ENCODE data around the gene ZNF831. TPM values are rescaled to one million over a fixed set of nuclear protein-coding genes. Genes with fewer than 3 reads are reported as not detected.
A peak's percentile ranks its signal among the peaks of the same experiment; 100 is the strongest.

ZNF831 gene
- total RNA-seq, 3 donors from 2014 or later (not counting 1 experiment from before 2014, with no cell fraction given) = 24.8 to 42.0 (median 40.2) TPM

DNA sequence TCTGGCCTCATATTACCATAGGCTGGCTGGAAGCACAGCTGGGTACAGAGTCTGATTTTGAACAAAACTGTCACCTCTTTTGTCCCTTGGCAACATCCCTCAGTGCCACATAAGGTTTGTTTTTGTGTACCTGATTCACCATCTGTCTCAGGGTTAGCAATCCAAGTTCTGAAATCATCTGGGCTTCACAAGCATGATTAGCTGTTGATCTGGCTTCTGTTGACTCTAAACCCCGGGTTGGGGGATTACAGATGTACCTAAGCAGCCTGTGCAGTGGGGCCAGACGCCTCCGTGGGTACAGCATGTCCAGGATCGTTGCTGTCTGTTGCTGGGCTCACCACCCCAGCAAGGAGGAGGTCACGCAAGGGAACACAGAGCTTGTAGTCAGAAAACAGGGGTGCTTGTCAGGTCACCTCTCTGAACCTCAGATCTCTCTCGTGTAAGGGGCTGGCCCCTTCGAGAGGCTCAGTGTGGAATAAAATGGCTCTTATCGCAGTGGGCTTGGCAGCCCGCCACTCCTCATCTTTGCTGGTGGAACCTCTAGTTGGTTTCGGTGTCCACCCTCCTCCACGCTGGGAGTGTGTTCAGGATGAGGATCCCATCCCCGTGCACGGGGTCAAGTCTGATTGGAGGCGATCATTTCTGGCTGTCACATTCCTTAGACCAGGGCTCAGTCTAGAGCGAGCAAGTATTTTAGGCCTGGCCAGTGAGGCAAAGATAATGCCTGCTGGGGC, 39.2 kb upstream of the ZNF831 start:
- H3K4me1 ChIP-seq (ENCODE audit: control insufficient read depth, insufficient read depth, low read length) = peaks cover 47% of the 10 kb centered on the region
- WGBS (ENCODE audit: insufficient coverage) = 89% methylated on average over 15 of the region's 15 CpGs
- H3K4me3 ChIP-seq (ENCODE audit: low read length) = no peak overlapping the region
- intact Hi-C loops (cut with micrococcal nuclease) = loop anchor here (5.0 kb wide), 1 partner anchor 38 kb away; the partner anchor contains the start of gene ZNF831
- H3K9me3 ChIP-seq (ENCODE audit: control insufficient read depth, insufficient read depth, low read length) = no peaks in the 10 kb centered on the region
- peak overlapping the region; percentile 25 for H3K4me3 Mint-ChIP-seq
- DNase-seq = no peak
- no peaks in the 10 kb centered on the region for H3K36me3 ChIP-seq (ENCODE audit: control insufficient read depth, insufficient read depth, low read length)
- peak overlapping the region; percentile 82 for H3K27ac ChIP-seq (ENCODE audit: low read length)
- no peaks in the 10 kb centered on the region for H3K27me3 ChIP-seq (ENCODE audit: control insufficient read depth, insufficient read depth, low read length)
- no peak for TF ChIP-seq CTCF (IDR thresholded peaks at IDR 0.05)
- no peaks in the 10 kb centered on the region for H3K9me3 Mint-ChIP-seq
- peaks cover 48 to 52% of the 10 kb centered on the region in 2 donors for H3K4me1 Mint-ChIP-seq
- no peak for ATAC-seq
- no peaks in the 10 kb centered on the region for H3K36me3 Mint-ChIP-seq
- H3K27me3 Mint-ChIP-seq (ENCODE audit: low read depth in 2 of 2) = no peaks in the 10 kb centered on the region
- H3K27ac Mint-ChIP-seq = peak overlapping the region in 1 of 2 donors; percentile 91

- no peak for DNase-seq
- Mint-ChIP-seq H3K36me3 (no peaks in the 10 kb centered on the region), H3K9me3 (no peaks in the 10 kb centered on the region), H3K4me3 (no peak overlapping the region), H3K27ac (no peak overlapping the region), H3K4me1 (peaks cover 40 to 43% of the 10 kb centered on the region in 2 donors), H3K27me3 (ENCODE audit: low read depth in 2 of 2) (no peaks in the 10 kb centered on the region)
- no peak for ATAC-seq
- H3K36me3 ChIP-seq (ENCODE audit: control insufficient read depth, insufficient read depth, low read length) = no peaks in the 10 kb centered on the region
- TF ChIP-seq CTCF (IDR thresholded peaks at IDR 0.05) = no peak
- intact Hi-C loops (cut with micrococcal nuclease) = no loop called here
- no peak overlapping the region for H3K27ac ChIP-seq (ENCODE audit: low read length)
- H3K4me3 ChIP-seq (ENCODE audit: low read length) = no peak overlapping the region
- peaks cover 39% of the 10 kb centered on the region for H3K4me1 ChIP-seq (ENCODE audit: control insufficient read depth, insufficient read depth, low read length)
- no peaks in the 10 kb centered on the region for H3K27me3 ChIP-seq (ENCODE audit: control insufficient read depth, insufficient read depth, low read length)
- H3K9me3 ChIP-seq (ENCODE audit: control insufficient read depth, insufficient read depth, low read length) = no peaks in the 10 kb centered on the region
- 98% methylated on average over 7 of the region's 7 CpGs for WGBS (ENCODE audit: insufficient coverage)
Observed at GRCh38 chr20:59125332-59125731, 38.3 kb upstream of the ZNF831 start.

GRCh38 chr20:59125836-59126235, 37.8 kb upstream of the ZNF831 start:
- H3K27me3 Mint-ChIP-seq (ENCODE audit: low read depth in 2 of 2) = no peaks in the 10 kb centered on the region
- H3K4me1 ChIP-seq (ENCODE audit: control insufficient read depth, insufficient read depth, low read length) = peaks cover 34% of the 10 kb centered on the region
- WGBS (ENCODE audit: insufficient coverage) = 86% methylated on average over 7 of the region's 7 CpGs
- H3K4me1 Mint-ChIP-seq = peaks cover 35 to 38% of the 10 kb centered on the region in 2 donors
- no peak overlapping the region for H3K4me3 Mint-ChIP-seq
- ATAC-seq (no peak), DNase-seq (no peak)
- no peaks in the 10 kb centered on the region for H3K27me3 ChIP-seq (ENCODE audit: control insufficient read depth, insufficient read depth, low read length)
- H3K36me3 ChIP-seq (ENCODE audit: control insufficient read depth, insufficient read depth, low read length) = no peaks in the 10 kb centered on the region
- H3K9me3 Mint-ChIP-seq = no peaks in the 10 kb centered on the region
- no peak overlapping the region for H3K27ac ChIP-seq (ENCODE audit: low read length)
- no peak overlapping the region for H3K4me3 ChIP-seq (ENCODE audit: low read length)
- intact Hi-C loops (cut with micrococcal nuclease) = no loop called here
- H3K9me3 ChIP-seq (ENCODE audit: control insufficient read depth, insufficient read depth, low read length) = no peaks in the 10 kb centered on the region
- H3K36me3 Mint-ChIP-seq = no peaks in the 10 kb centered on the region
- no peak overlapping the region for H3K27ac Mint-ChIP-seq
- TF ChIP-seq CTCF (IDR thresholded peaks at IDR 0.05) = no peak

DNA sequence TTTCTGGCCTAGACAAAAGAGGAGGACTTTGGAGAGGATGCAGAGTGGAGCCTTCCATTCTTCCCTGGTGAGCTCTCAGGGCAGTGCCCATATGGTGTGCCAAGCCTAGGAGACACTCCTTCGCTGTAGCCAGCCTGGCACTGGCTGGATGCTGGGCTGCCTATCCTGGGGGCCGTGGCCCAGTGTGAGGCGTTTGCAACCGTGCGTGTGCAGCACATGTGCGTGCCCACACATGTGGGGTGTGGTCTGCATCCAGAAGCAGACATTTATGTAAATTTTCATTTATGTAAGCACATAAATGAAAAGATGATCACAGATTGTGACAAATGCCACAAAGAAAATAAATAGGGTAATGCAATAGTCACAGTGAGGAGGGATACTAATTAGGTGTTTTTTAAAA, 35.8 kb upstream of the ZNF831 start:
- DNase-seq (no peak), ATAC-seq (no peak)
- H3K27ac ChIP-seq (ENCODE audit: low read length) = no peak overlapping the region
- no peaks in the 10 kb centered on the region for H3K36me3 Mint-ChIP-seq
- intact Hi-C loops (cut with micrococcal nuclease) = no loop called here
- no peaks in the 10 kb centered on the region for H3K9me3 ChIP-seq (ENCODE audit: control insufficient read depth, insufficient read depth, low read length)
- no peak for TF ChIP-seq CTCF (IDR thresholded peaks at IDR 0.05)
- H3K27ac Mint-ChIP-seq = no peak overlapping the region
- peaks cover 14% of the 10 kb centered on the region for H3K4me1 ChIP-seq (ENCODE audit: control insufficient read depth, insufficient read depth, low read length)
- H3K27me3 Mint-ChIP-seq (ENCODE audit: low read depth in 2 of 2) = no peaks in the 10 kb centered on the region
- H3K36me3 ChIP-seq (ENCODE audit: control insufficient read depth, insufficient read depth, low read length) = no peaks in the 10 kb centered on the region
- no peaks in the 10 kb centered on the region for H3K9me3 Mint-ChIP-seq
- WGBS (ENCODE audit: insufficient coverage) = 97% methylated on average over 6 of the region's 6 CpGs
- H3K4me3 ChIP-seq (ENCODE audit: low read length) = no peak overlapping the region
- H3K4me3 Mint-ChIP-seq = no peak overlapping the region
- peaks cover 15 to 18% of the 10 kb centered on the region in 2 donors for H3K4me1 Mint-ChIP-seq
- H3K27me3 ChIP-seq (ENCODE audit: control insufficient read depth, insufficient read depth, low read length) = no peaks in the 10 kb centered on the region

Data from natural killer cell (primary cell).